Tibial artery (tissue), 4 donors: ENCODE results near the gene HUNK.

Source experiments
- DNase-seq, 2 donors: peaks; one replicate each; pipeline ENCODE4 v3.0.0-alpha.2; 2019
- H3K27ac ChIP-seq, 2 donors: fragments of 200-600 bp; sonication (generic) in 1 of 2; 1 replicate in 1 of 2; 2 replicates in 1 of 2; pipeline ENCODE4 v1.5.1; 2018 to 2019; ENCODE audit warnings: mild to moderate bottlenecking in 1 of 2
- H3K27me3 ChIP-seq, 2 donors: fragments of 200-600 bp; sonication (generic) in 1 of 2; one replicate each; pipeline versions ENCODE4 v1.5.1 to v1.6.0; 2016 to 2019
- H3K36me3 ChIP-seq, 3 donors: fragments of 200-600 bp; sonication (generic) in 2 of 3; one replicate each; pipeline ENCODE4 v1.5.1; 2016 to 2019; ENCODE audit warnings: mild to moderate bottlenecking in 2 of 3
- H3K4me1 ChIP-seq, 4 donors: fragments of 200-600 bp; sonication (generic) in 2 of 4; 1 replicate in 3 of 4; 2 replicates in 1 of 4; pipeline ENCODE4 v1.5.1; 2016 to 2019
- H3K4me3 ChIP-seq, 2 donors: fragments of 200-600 bp; sonication (generic) in 1 of 2; 1 replicate in 1 of 2; 2 replicates in 1 of 2; pipeline ENCODE4 v1.5.1; 2018 to 2019; ENCODE audit warnings: mild to moderate bottlenecking in 2 of 2
- H3K9me3 ChIP-seq, 3 donors: fragments of 200-600 bp; sonication (generic) in 1 of 3; one replicate each; pipeline ENCODE4 v1.5.1; 2016 to 2019
- intact Hi-C: fragments of 100-400 bp; cut with DNase I; formaldehyde crosslinking; loops from one replicate; pipeline ENCODE4 v1.15.0; 2023; ENCODE audit warnings: low total_unique reads
- TF ChIP-seq, protein P1 (sequence below), 2 experiments: fragments of 200-600 bp in 1 of 2; fragments of 450-650 bp in 1 of 2; IDR thresholded peaks; one replicate each; pipeline ENCODE4 v1.5.1; 2017 to 2019; ENCODE audit warnings: antibody characterized with exemption in 2 of 2, mild to moderate bottlenecking in 1 of 2, moderate library complexity in 1 of 2

The HUNK gene

DNA sequence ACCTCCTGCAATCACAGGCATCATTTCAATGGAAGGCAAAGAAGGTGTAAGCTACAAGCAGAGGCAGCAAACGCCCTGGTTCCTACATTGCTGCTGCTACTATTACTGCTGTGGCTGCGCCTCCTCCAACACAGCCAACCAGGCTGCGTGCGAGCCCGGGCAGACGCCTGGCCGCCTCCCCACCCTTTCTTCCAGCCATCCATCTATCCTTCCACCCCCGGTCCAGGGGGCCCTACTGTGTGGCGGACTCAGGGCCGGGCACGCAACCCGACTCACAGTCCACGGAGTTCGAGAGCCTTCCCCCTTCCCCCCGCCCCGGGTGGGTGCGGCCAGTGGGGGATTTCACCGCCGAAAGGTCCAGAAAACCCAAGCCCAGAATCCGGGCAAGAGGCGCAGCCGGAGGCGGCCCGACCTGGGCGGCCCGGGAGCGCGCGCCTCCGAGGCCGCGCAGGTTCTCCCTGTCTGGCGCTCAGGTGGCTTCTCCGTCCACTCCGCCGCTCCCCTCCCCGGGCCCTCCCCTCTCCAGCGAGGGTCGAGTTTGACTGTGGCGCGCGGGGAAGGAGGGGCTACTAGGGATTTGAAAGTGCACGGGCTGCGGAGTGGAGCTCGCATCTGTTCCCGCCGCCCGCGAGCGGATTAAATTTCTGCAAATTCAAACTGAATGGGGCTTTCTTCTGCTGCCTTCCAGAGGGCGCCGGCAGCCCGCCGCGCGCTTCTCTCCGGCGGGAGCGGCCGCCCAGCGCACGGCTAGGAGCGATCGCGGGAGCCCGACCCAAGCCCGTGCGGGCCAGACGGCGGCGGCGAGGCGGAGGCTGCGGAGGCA is at the start of gene HUNK:
Gene HUNK, plus strand, starts transcription at position 569 of the 823 bp plus-strand sequence. CDS start 655 bp downstream, outside the sequence.
- no peak for DNase-seq
- Histone ChIP-seq H3K36me3 (no peaks in the 10 kb centered on the region), H3K4me3 (peak within 1 kb of the TSS; percentile 44 to 53), H3K27me3 (peaks cover 0 to 50% of the 10 kb centered on the region in 2 donors), H3K27ac (no peak within 1 kb of the TSS), H3K4me1 (peaks cover 0 to 41% (median 35%) of the 10 kb centered on the region in 4 donors), H3K9me3 (no peaks in the 10 kb centered on the region)
- intact Hi-C loops: no loop called here
- TF ChIP-seq, protein P1, sequence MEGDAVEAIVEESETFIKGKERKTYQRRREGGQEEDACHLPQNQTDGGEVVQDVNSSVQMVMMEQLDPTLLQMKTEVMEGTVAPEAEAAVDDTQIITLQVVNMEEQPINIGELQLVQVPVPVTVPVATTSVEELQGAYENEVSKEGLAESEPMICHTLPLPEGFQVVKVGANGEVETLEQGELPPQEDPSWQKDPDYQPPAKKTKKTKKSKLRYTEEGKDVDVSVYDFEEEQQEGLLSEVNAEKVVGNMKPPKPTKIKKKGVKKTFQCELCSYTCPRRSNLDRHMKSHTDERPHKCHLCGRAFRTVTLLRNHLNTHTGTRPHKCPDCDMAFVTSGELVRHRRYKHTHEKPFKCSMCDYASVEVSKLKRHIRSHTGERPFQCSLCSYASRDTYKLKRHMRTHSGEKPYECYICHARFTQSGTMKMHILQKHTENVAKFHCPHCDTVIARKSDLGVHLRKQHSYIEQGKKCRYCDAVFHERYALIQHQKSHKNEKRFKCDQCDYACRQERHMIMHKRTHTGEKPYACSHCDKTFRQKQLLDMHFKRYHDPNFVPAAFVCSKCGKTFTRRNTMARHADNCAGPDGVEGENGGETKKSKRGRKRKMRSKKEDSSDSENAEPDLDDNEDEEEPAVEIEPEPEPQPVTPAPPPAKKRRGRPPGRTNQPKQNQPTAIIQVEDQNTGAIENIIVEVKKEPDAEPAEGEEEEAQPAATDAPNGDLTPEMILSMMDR (IDR thresholded peaks at IDR 0.05): no peak

DNA sequence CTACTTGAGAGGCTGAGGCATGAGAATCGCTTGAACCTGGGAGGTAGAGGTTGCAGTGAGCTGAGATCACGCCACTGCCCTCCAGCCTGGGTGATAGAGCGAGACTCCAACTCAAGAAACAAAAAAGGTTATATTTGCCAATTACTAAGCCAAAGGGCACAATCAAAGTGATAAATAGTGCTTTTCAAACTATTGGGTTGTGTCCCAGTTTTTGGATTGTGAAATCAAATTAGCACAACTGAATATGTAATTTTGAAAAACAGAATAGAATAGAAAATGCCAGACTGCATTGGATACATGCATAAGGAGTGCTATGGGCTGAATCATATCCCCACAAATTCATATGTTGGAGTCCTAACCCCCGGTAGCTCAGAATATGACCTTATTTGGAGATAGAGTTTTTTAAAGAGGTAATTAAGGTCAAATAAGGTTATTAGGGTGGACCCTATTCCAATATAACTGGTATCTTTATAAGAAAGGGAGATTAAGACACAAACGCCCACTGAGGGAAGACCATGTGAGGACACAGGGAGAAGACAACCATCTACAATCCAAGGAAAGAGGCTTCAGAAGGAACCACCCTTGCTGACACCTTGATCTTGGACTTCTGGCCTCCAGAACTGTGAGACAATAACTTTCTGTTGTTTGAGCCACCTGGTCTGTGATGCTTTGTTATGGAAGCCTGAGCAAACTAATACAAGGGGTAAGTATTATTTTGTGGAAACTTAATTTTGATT is 42.9 kb upstream of the HUNK start:
- TF ChIP-seq, protein P1 (IDR thresholded peaks at IDR 0.05): no peak
- H3K4me3 ChIP-seq: no peak overlapping the region
- no peak for DNase-seq
- H3K4me1 ChIP-seq: no peaks in the 10 kb centered on the region
- H3K9me3 ChIP-seq: no peaks in the 10 kb centered on the region
- no peaks in the 10 kb centered on the region for H3K36me3 ChIP-seq
- H3K27ac ChIP-seq: no peak overlapping the region
- H3K27me3 ChIP-seq: no peaks in the 10 kb centered on the region
- intact Hi-C loops: no loop called here

DNA sequence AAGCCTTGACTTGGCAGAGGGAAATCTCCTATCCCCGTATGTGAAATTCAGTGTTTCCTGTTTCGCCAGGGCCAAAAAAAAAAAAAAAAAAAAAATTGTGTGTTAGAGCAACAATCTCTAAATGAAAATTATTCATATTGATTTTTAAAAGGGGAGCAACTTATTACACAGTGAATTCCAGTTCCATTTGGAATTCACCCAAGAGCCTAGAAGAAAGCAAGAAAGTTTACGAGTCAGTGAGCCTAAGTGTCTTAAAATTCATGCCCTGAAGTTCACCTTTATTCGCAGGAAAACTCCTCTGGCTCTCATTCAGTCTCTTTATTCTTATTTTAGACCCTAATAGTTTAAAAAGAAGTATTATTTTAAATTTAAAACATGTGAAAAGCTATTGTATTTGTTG is 42.1 kb upstream of the HUNK start:
- intact Hi-C loops: no loop called here
- no peak for DNase-seq
- no peaks in the 10 kb centered on the region for H3K36me3 ChIP-seq
- H3K4me1 ChIP-seq: no peaks in the 10 kb centered on the region
- no peaks in the 10 kb centered on the region for H3K9me3 ChIP-seq
- no peak overlapping the region for H3K4me3 ChIP-seq
- no peak overlapping the region for H3K27ac ChIP-seq
- TF ChIP-seq, protein P1 (IDR thresholded peaks at IDR 0.05): no peak
- H3K27me3 ChIP-seq: no peaks in the 10 kb centered on the region

DNA sequence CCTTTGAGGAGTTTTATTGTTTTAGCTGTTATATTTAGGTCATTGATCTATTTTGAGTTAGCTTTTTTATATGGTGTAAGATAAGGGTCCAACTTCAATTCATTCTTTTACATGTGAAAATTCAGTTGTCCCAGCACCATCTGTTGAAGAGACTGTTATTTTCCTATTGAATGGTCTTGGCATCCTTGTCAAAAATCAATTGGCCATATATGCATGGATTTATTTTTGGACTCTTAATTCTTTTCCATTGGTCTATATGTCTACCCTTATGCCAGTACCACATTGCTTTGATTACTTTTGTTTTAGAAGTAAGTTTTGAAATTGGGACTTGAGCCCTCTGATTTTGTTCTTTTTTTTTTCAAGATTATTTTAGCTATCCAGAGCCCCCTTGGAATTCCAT is 35.8 kb upstream of the HUNK start:
- intact Hi-C loops: no loop called here
- TF ChIP-seq, protein P1 (IDR thresholded peaks at IDR 0.05): no peak
- no peak overlapping the region for H3K27ac ChIP-seq
- DNase-seq: no peak
- H3K9me3 ChIP-seq: no peaks in the 10 kb centered on the region
- H3K4me1 ChIP-seq: no peaks in the 10 kb centered on the region
- H3K27me3 ChIP-seq: no peaks in the 10 kb centered on the region
- no peak overlapping the region for H3K4me3 ChIP-seq
- H3K36me3 ChIP-seq: no peaks in the 10 kb centered on the region

DNA sequence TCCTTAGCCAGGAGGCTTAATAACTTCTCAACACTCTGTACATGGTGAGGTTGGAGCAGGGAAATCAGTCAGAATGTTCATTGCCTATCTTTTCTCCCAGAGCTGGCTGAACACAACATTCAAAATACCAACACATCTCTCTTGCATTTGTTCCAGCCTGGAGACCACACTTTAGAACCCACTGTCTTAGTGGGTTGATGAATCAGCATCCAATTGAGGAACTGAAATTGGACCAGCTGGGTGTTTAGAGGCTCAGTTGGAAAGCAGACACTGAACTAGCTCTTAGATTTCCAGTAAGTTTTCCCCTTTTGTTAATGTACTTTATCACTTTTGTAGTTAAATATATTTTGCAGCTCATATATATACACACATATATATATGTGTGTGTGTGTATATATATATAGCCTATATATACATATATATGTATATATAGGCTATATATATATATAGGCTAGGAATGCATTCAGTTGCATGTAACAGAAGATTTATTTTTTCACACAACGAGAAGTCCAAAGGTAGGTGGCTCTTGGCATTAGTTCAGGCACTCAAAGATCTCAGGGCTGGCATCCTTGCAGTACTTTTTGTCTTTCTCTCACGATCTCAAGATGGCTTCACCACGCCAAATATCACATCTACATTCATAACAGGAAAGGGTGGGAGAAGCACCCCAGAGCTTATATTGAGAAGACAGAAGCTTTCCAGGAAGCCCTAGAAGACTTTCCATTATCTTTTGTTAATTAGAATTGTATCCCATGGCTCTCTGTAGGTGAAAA is 35.0 kb upstream of the HUNK start:
- H3K36me3 ChIP-seq: no peaks in the 10 kb centered on the region
- intact Hi-C loops: no loop called here
- H3K27me3 ChIP-seq: no peaks in the 10 kb centered on the region
- TF ChIP-seq, protein P1 (IDR thresholded peaks at IDR 0.05): no peak
- no peaks in the 10 kb centered on the region for H3K4me1 ChIP-seq
- no peaks in the 10 kb centered on the region for H3K9me3 ChIP-seq
- no peak overlapping the region for H3K27ac ChIP-seq
- no peak overlapping the region for H3K4me3 ChIP-seq
- no peak for DNase-seq
